IMR-90 (cell line): ENCODE data around the gene RAB14.

Experiments used
- BHLHE40 ChIP-seq: fragments of 150-350 bp; IDR thresholded peaks from 2 replicates; pipeline ENCODE4 v1.6.1; 2016; ENCODE audit warnings: mild to moderate bottlenecking, low read depth, low read length
- FOS ChIP-seq: fragments of 150-350 bp; IDR thresholded peaks from 2 replicates; pipeline ENCODE4 v1.6.1; 2016; ENCODE audit warnings: low read depth, low read length
- MAFK ChIP-seq: IDR thresholded peaks from 2 replicates; pipeline ENCODE4 v1.6.1; 2012; ENCODE audit warnings: low read depth, low read length, improper control_type of control experiment
- MAZ ChIP-seq: IDR thresholded peaks from 2 replicates; pipeline ENCODE4 v1.6.1; 2012; ENCODE audit warnings: low read depth, mild to moderate bottlenecking, low read length, improper control_type of control experiment, moderate library complexity, borderline replicate concordance
- MXI1 ChIP-seq: IDR thresholded peaks from 2 replicates; pipeline ENCODE4 v1.6.1; 2012; ENCODE audit warnings: low read depth, mild to moderate bottlenecking, low read length, moderate library complexity, borderline replicate concordance
- POLR2A ChIP-seq: IDR thresholded peaks from 2 replicates; pipeline ENCODE4 v1.6.1; 2012; ENCODE audit warnings: mild to moderate bottlenecking, low read depth, low read length
- RAD21 ChIP-seq: IDR thresholded peaks from 2 replicates; pipeline ENCODE4 v1.6.1; 2012; ENCODE audit warnings: low read length, improper control_type of control experiment
- RFX5 ChIP-seq: IDR thresholded peaks from 2 replicates; pipeline ENCODE4 v1.8.0; 2012; ENCODE audit warnings: low read depth, mild to moderate bottlenecking, low read length, moderate library complexity
- SMC3 ChIP-seq: fragments of 150-350 bp; IDR thresholded peaks from 2 replicates; pipeline ENCODE4 v1.6.1; 2016; ENCODE audit warnings: low read depth, mild to moderate bottlenecking, antibody characterized with exemption, low read length, moderate library complexity
- TF ChIP-seq, protein P1 (sequence below): conservative IDR thresholded peaks from 2 replicates; pipeline ENCODE4 v1.5.1; 2012; ENCODE audit warnings: mild to moderate bottlenecking, low read depth, low read length, improper control_type of control experiment

DNA sequence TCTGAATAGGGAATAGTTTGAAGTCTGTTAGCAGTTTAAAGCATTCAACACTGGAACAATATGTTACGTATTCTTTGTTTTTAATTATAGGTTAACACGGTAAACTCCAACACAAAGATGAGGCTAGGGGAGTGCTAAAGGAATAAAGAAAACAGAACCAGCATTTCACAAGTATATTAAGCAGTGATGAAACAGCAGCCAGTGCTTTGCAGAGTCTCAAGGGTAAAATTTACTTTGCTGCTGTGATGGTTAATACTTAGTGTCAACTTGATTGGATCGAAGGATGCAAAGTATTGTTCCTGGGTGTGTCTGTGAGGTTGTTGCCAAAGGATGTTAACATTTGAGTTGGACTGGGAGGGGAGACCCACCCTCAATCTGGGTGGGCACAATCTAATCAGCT is 36.2 kb upstream of the RAB14 start:
- TF ChIP-seq POLR2A = no peak
- TF ChIP-seq, protein P1, sequence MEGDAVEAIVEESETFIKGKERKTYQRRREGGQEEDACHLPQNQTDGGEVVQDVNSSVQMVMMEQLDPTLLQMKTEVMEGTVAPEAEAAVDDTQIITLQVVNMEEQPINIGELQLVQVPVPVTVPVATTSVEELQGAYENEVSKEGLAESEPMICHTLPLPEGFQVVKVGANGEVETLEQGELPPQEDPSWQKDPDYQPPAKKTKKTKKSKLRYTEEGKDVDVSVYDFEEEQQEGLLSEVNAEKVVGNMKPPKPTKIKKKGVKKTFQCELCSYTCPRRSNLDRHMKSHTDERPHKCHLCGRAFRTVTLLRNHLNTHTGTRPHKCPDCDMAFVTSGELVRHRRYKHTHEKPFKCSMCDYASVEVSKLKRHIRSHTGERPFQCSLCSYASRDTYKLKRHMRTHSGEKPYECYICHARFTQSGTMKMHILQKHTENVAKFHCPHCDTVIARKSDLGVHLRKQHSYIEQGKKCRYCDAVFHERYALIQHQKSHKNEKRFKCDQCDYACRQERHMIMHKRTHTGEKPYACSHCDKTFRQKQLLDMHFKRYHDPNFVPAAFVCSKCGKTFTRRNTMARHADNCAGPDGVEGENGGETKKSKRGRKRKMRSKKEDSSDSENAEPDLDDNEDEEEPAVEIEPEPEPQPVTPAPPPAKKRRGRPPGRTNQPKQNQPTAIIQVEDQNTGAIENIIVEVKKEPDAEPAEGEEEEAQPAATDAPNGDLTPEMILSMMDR = no peak
- TF ChIP-seq FOS = no peak
- no peak for TF ChIP-seq MAFK
- no peak for TF ChIP-seq RFX5
- no peak for TF ChIP-seq MXI1
- no peak for TF ChIP-seq RAD21
- no peak for TF ChIP-seq MAZ
- TF ChIP-seq BHLHE40 = no peak
- TF ChIP-seq SMC3 = no peak
